ENCODE results near the gene PIK3C2G.

DNA sequence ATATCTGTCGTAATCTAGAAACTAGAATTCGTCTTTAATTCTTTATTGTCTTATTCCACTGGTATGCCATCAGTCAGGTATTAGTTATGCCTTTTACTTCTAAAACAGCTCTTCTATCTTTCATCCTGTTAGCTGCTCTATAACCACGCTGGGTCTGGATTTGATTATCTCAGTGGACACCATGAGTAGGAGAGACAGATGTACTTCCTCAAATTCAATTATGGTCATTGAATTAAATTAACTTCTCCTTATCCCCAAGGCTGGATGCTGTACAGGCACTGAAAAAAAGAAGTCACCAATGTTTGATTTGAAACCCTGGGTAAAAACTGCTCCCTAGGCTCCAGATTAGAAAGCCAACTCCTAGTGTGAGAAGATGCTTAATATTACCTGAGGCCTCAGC is 107.3 kb downstream of the PIK3C2G start:
- TF ChIP-seq, protein P1, sequence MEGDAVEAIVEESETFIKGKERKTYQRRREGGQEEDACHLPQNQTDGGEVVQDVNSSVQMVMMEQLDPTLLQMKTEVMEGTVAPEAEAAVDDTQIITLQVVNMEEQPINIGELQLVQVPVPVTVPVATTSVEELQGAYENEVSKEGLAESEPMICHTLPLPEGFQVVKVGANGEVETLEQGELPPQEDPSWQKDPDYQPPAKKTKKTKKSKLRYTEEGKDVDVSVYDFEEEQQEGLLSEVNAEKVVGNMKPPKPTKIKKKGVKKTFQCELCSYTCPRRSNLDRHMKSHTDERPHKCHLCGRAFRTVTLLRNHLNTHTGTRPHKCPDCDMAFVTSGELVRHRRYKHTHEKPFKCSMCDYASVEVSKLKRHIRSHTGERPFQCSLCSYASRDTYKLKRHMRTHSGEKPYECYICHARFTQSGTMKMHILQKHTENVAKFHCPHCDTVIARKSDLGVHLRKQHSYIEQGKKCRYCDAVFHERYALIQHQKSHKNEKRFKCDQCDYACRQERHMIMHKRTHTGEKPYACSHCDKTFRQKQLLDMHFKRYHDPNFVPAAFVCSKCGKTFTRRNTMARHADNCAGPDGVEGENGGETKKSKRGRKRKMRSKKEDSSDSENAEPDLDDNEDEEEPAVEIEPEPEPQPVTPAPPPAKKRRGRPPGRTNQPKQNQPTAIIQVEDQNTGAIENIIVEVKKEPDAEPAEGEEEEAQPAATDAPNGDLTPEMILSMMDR (IDR thresholded peaks at IDR 0.05) = no peak
- no peak for TF ChIP-seq POLR2A (IDR thresholded peaks at IDR 0.05)
- TF ChIP-seq POLR2AphosphoS5 (IDR thresholded peaks at IDR 0.05; ENCODE audit: insufficient read depth in 1 of 2, low read depth in 1 of 2) = no peak

Data from vagina (tissue), 2 donors.